Psoas muscle (tissue), 8 donors: Measurements from ENCODE around the gene C19orf47. TPM values are rescaled to one million over a fixed set of nuclear protein-coding genes. Genes with fewer than 3 reads are reported as not detected.

Experiments used
- ATAC-seq, 4 donors: fragments of 200-7000 bp; cut with Tn5 transposase; one replicate each; pipeline ENCODE4 v1.9.1; 2020; ENCODE audit warnings: moderate library complexity in 3 of 4, mild to moderate bottlenecking in 2 of 4
- DNase-seq, 2 donors: peaks; one replicate each; pipeline ENCODE4 v3.0.0-alpha.2; 2020
- H3K27ac ChIP-seq: fragments of 200-600 bp; one replicate; pipeline ENCODE4 v1.8.0; 2022
- H3K27me3 ChIP-seq, 3 donors: fragments of 200-600 bp in 1 of 3; one replicate each; pipeline versions ENCODE4 v1.6.1 to v1.8.0; 2013 to 2022; ENCODE audit warnings: low read length in 2 of 3, mild to moderate bottlenecking in 2 of 3, moderate library complexity in 1 of 3; ENCODE audit not compliant: insufficient read depth in 3 of 3
- H3K36me3 ChIP-seq, 2 donors: fragments of 200-600 bp in 1 of 2; one replicate each; pipeline versions ENCODE4 v1.6.1 to v1.8.0; 2013 to 2022; ENCODE audit warnings: low read depth in 1 of 2, mild to moderate bottlenecking in 1 of 2, moderate library complexity in 1 of 2; ENCODE audit not compliant: insufficient read depth in 1 of 2
- H3K4me1 ChIP-seq: fragments of 200-600 bp; one replicate; pipeline ENCODE4 v1.8.0; 2022
- H3K4me3 ChIP-seq: fragments of 200-600 bp; one replicate; pipeline ENCODE4 v1.8.0; 2022; ENCODE audit warnings: mild to moderate bottlenecking
- H3K9me3 ChIP-seq: fragments of 200-600 bp; one replicate; pipeline ENCODE4 v1.8.0; 2022
- CTCF ChIP-seq: fragments of 200-600 bp; IDR thresholded peaks from one replicate; pipeline ENCODE4 v1.8.0; 2022; ENCODE audit warnings: antibody characterized with exemption
- WGBS, 3 donors: extraction: QIAGEN DNeasy Blood & Tissue Kit; methylation state at CpG; one replicate each; pipeline versions ENCODE4 v1.1.6 to v1.1.7; 2013; 5-methylcytosine and 5-hydroxymethylcytosine counted together
- intact Hi-C, 2 donors: fragments of 100-400 bp; cut with DNase I; formaldehyde crosslinking; loops; one replicate each; pipeline versions ENCODE4 v1.11.0 to v1.14.2; 2022
- polyA plus RNA-seq, 3 donors: library from polyadenylated mRNA; stranded (reverse); fragments of 200-250 nt; gene quantifications; one replicate each; pipeline ENCODE4 v1.2.3, GENCODE V29; 2013
- total RNA-seq, 4 donors: library from RNA; stranded (reverse); fragmentation: NEBNext Ultra II Directional in 2 of 4; extraction: Animal tissue kit (Norgen Biotek cat#: 25700) in 2 of 4; gene quantifications; one replicate each; pipeline versions ENCODE4 v1.2.1 to v1.2.4, GENCODE V29; 2021 to 2023
- donor health status: healthy with polysubstance abuse.
- donor health status: DM: no; HTN: no; CAD: no; lungs with moderate emphysema.
- donor health status: Bipolar disorder and iron deficiency.
- donor health status: healthy.
- donor health status: DM: yes; HTN: yes; CAD: no.
- donor health status: DM: no; HTN: no; CAD: no.
- donor health status: DM: no; HTN: no; CAD: no.
- donor health status: DM: yes; HTN: yes; CAD: no.

Gene C19orf47
- total and polyA plus RNA-seq, 7 donors = 220 to 436 (median 299) TPM

- no peaks in the 10 kb centered on the region for H3K27me3 ChIP-seq
- H3K36me3 ChIP-seq = peaks cover 0 to 23% of the 10 kb centered on the region in 2 donors
- no peak overlapping the region for H3K4me3 ChIP-seq
- DNase-seq (no peak), ATAC-seq (peak; percentile 26 to 38 (median 30))
- no peak for TF ChIP-seq CTCF
- peak overlapping the region; percentile 10 for H3K27ac ChIP-seq
- intact Hi-C loops = loop anchor here in 1 of 2 donors (10.0 kb wide), 1 partner anchor 209 kb away; no protein-coding TSS in a partner anchor
- H3K9me3 ChIP-seq = no peaks in the 10 kb centered on the region
- no peaks in the 10 kb centered on the region for H3K4me1 ChIP-seq
- WGBS, 3 donors = 64 to 78% (median 71%) methylated on average over 5 of the region's 5 CpGs
Measured at GRCh38 chr19:40315812-40316470, 32.3 kb downstream of the C19orf47 start.

GRCh38 chr19:40314656-40315055 lies 33.5 kb downstream of the C19orf47 start:
- intact Hi-C loops = loop anchor here in 1 of 2 donors (10.0 kb wide), 1 partner anchor 210 kb away; no protein-coding TSS in a partner anchor
- Histone ChIP-seq H3K4me3 (no peak overlapping the region), H3K27ac (no peak overlapping the region), H3K36me3 (peaks cover 0 to 13% of the 10 kb centered on the region in 2 donors), H3K4me1 (no peaks in the 10 kb centered on the region), H3K9me3 (no peaks in the 10 kb centered on the region), H3K27me3 (no peaks in the 10 kb centered on the region)
- ATAC-seq (no peak), DNase-seq (no peak)
- 78 to 83% (median 82%) methylated on average over 2 of the region's 2 CpGs for WGBS, 3 donors
- TF ChIP-seq CTCF = no peak

GRCh38 chr19:40313229-40313983 lies 34.8 kb downstream of the C19orf47 start:
- H3K36me3 ChIP-seq = peaks cover 0 to 3% of the 10 kb centered on the region in 2 donors
- H3K27ac ChIP-seq = no peak overlapping the region
- no peak overlapping the region for H3K4me3 ChIP-seq
- no peaks in the 10 kb centered on the region for H3K9me3 ChIP-seq
- TF ChIP-seq CTCF = no peak
- H3K4me1 ChIP-seq = no peaks in the 10 kb centered on the region
- WGBS, 3 donors = 86 to 92% (median 88%) methylated on average over 9 of the region's 9 CpGs
- DNase-seq = no peak
- intact Hi-C loops = loop anchor here in 1 of 2 donors (10.0 kb wide), 1 partner anchor 211 kb away; no protein-coding TSS in a partner anchor
- ATAC-seq = no peak
- no peaks in the 10 kb centered on the region for H3K27me3 ChIP-seq

GRCh38 chr19:40312533-40312932 lies 35.7 kb downstream of the C19orf47 start:
- no peaks in the 10 kb centered on the region for H3K27me3 ChIP-seq
- no peak overlapping the region for H3K4me3 ChIP-seq
- no peak overlapping the region for H3K27ac ChIP-seq
- TF ChIP-seq CTCF = no peak
- no peaks in the 10 kb centered on the region for H3K36me3 ChIP-seq
- intact Hi-C loops = loop anchor here in 1 of 2 donors (10.0 kb wide), 1 partner anchor 212 kb away; no protein-coding TSS in a partner anchor
- H3K9me3 ChIP-seq = no peaks in the 10 kb centered on the region
- H3K4me1 ChIP-seq = no peaks in the 10 kb centered on the region
- WGBS, 3 donors = 62 to 87% (median 64%) methylated on average over 2 of the region's 2 CpGs
- ATAC-seq (no peak), DNase-seq (no peak)
